ENCODE results near the gene HEMK1. TPM values are rescaled to one million over a fixed set of nuclear protein-coding genes. Genes with fewer than 3 reads are reported as not detected.

Gene HEMK1
- total RNA-seq, 1 experiment from 2014 or later, result 12.5 TPM

GRCh38 chr3:50587806-50588758 is 18.8 kb downstream of the HEMK1 start:
- H3K27ac Mint-ChIP-seq, result peak overlapping the region in 1 of 3 experiments; percentile 89; a peak in 2 of 7 replicates
- H3K18ac ChIP-seq (ENCODE audit: insufficient read length, low read depth, low read length), result no peak overlapping the region
- no CpG with 5 or more reads among the region's 17 CpGs for WGBS (ENCODE audit: extremely low coverage, insufficient read length, low lambda C conversion rate)
- no peak overlapping the region for H3K23ac ChIP-seq (ENCODE audit: insufficient read length, low read depth, low read length)
- no peak for TF ChIP-seq CTCF (conservative IDR thresholded peaks at IDR 0.05)
- DNase-seq, result no peak
- peaks cover 10% of the 10 kb centered on the region for H3K27me3 Mint-ChIP-seq (ENCODE audit: low read depth)
- H2BK20ac ChIP-seq (ENCODE audit: low read depth, low read length, poor library complexity, severe bottlenecking), result no peak overlapping the region
- no peak overlapping the region for H4K8ac ChIP-seq (replicated peaks; ENCODE audit: insufficient read length, low read depth, low read length)
- no peak overlapping the region for H2AK5ac ChIP-seq (ENCODE audit: insufficient read length, low read length)
- no peaks in the 10 kb centered on the region for H3K4me1 ChIP-seq (ENCODE audit: insufficient read depth, low read length)
- no peaks in the 10 kb centered on the region for H3K9me3 ChIP-seq (ENCODE audit: control insufficient read depth, low read depth, low read length)
- no peaks in the 10 kb centered on the region for H4K20me1 ChIP-seq (ENCODE audit: control insufficient read depth, insufficient read depth, insufficient read length)
- H3K14ac ChIP-seq (ENCODE audit: insufficient read depth, low read length), result no peak overlapping the region; the same call in 1 of the 2 replicates
- H3K4me1 Mint-ChIP-seq, result peaks cover 0 to 6% of the 10 kb centered on the region in 2 experiments; a peak in 3 of 4 replicates
- no peaks in the 10 kb centered on the region for H3K23me2 ChIP-seq (ENCODE audit: insufficient read length, low read depth, low read length, poor library complexity, severe bottlenecking)
- H2BK5ac ChIP-seq (ENCODE audit: insufficient read length, low read length), result no peak overlapping the region
- no peak overlapping the region for H2BK12ac ChIP-seq (ENCODE audit: insufficient read length, low read depth, low read length)
- no peak overlapping the region for H2BK120ac ChIP-seq (ENCODE audit: low read depth, low read length, poor library complexity, severe bottlenecking)
- no peaks in the 10 kb centered on the region for H3K9me3 Mint-ChIP-seq
- H2BK15ac ChIP-seq (ENCODE audit: low read depth, low read length), result no peak overlapping the region
- no peak overlapping the region for H3K4ac ChIP-seq (ENCODE audit: low read depth, low read length)
- no peak overlapping the region for H3K27ac ChIP-seq (ENCODE audit: insufficient read length, low read depth, low read length)
- H3K4me3 Mint-ChIP-seq, result no peak overlapping the region
- H3K79me1 ChIP-seq (ENCODE audit: insufficient read depth, low read depth, low read length, poor library complexity, severe bottlenecking), result no peaks in the 10 kb centered on the region
- H3K4me2 ChIP-seq (ENCODE audit: insufficient read depth, insufficient read length, low read length), result no peak overlapping the region
- no peak overlapping the region for H3K9ac ChIP-seq (ENCODE audit: extremely low read depth, insufficient read length, low read length)
- no peaks in the 10 kb centered on the region for H3K79me2 ChIP-seq (ENCODE audit: insufficient read depth, low read length)
- no peak overlapping the region for H4K5ac ChIP-seq (ENCODE audit: insufficient read length, low read depth, low read length)
- H3T11ph ChIP-seq (ENCODE audit: low read length), result no peak overlapping the region
- H3K56ac ChIP-seq (ENCODE audit: insufficient read length, low read depth, low read length), result no peak overlapping the region
- H3K36me3 Mint-ChIP-seq (ENCODE audit: insufficient read depth in 1 of 3, low read depth in 3 of 3), result peaks cover 0 to 7% (median 2%) of the 10 kb centered on the region in 3 experiments; a peak in 2 of 7 replicates
- no peak overlapping the region for H4K91ac ChIP-seq (ENCODE audit: insufficient read length, low read depth, low read length)
- no peaks in the 10 kb centered on the region for H3K27me3 ChIP-seq (ENCODE audit: insufficient read depth, low read length)
- H2AFZ ChIP-seq (ENCODE audit: low read length), result no peak overlapping the region

Measured in H9 (cell line).